ENCODE results near the gene AGBL4.

- TF ChIP-seq CTCF (IDR thresholded peaks at IDR 0.05) (no peak), POLR2A (IDR thresholded peaks at IDR 0.05) (no peak)
These were observed 1233.9 kb downstream of the AGBL4 start for GRCh38 chr1:48789903-48790302.
